ENCODE results near the gene TSPY4.
"Not testable (repeated sequence)": the region's sequence is repeated elsewhere in the genome, so short reads cannot be mapped to it uniquely, and the experiment has no call there.

TSPY4 gene, protein sequence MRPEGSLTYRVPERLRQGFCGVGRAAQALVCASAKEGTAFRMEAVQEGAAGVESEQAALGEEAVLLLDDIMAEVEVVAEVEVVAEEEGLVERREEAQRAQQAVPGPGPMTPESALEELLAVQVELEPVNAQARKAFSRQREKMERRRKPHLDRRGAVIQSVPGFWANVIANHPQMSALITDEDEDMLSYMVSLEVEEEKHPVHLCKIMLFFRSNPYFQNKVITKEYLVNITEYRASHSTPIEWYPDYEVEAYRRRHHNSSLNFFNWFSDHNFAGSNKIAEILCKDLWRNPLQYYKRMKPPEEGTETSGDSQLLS

DNA sequence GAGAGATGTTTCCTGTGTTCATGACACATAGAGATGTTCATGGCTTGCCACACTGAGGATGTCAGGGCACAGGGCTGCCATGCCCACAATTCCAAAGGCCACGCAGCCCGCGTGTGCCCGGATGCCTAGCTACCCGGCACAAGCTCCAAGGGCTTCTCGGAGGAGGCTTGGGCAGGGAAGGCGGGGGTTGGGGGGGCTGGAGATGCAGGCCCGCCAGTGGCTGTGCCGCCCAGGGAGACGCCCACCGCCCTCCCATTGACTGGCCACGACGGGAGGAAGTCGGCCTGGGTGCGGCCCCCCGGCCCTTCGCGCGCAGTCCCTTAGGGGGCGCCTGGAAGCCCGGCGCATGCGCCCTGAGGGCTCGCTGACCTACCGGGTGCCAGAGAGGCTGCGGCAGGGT is at the start of gene TSPY4:
TSS of gene TSPY4 (plus strand) at position 301 of the 400 bp plus-strand sequence. CDS start at position 347, 46 bp downstream.
- CTCF ChIA-PET; DNase-seq (ENCODE audit: extremely low spot score); POLR2A ChIA-PET: not testable (repeated sequence)

DNA sequence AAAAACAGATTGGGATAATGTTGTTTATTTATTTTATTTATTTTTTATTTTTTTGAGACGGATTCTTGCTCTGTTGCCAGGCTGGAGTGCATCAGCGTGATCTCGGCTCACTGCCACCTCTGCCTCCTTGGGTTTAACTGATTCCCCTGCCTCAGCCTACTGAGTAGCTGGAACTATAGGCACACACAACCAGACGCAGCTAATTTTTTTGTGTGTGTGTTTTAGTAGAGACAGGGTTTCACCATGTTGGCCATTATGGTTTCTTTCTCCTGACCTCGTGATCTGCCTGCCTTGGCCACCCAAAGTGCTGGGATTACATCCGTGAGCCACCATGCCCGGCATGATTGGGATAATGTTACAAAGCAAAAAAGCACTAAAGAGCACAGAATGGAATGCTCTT is 16.3 kb upstream of the TSPY4 start:
- ChIA-PET POLR2A (no interaction called here), CTCF (no interaction called here)
- TF ChIP-seq, protein P1, sequence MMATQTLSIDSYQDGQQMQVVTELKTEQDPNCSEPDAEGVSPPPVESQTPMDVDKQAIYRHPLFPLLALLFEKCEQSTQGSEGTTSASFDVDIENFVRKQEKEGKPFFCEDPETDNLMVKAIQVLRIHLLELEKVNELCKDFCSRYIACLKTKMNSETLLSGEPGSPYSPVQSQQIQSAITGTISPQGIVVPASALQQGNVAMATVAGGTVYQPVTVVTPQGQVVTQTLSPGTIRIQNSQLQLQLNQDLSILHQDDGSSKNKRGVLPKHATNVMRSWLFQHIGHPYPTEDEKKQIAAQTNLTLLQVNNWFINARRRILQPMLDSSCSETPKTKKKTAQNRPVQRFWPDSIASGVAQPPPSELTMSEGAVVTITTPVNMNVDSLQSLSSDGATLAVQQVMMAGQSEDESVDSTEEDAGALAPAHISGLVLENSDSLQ (IDR thresholded peaks at IDR 0.05) = no peak
- DNase-seq (ENCODE audit: extremely low spot score) = no peak

DNA sequence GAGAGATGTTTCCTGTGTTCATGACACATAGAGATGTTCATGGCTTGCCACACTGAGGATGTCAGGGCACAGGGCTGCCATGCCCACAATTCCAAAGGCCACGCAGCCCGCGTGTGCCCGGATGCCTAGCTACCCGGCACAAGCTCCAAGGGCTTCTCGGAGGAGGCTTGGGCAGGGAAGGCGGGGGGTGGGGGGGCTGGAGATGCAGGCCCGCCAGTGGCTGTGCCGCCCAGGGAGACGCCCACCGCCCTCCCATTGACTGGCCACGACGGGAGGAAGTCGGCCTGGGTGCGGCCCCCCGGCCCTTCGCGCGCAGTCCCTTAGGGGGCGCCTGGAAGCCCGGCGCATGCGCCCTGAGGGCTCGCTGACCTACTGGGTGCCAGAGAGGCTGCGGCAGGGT is 20.2 kb downstream of the TSPY4 start, which contains the start of gene TSPY8:
TSS of gene TSPY8 (plus strand) at position 301 of the 400 bp plus-strand sequence. CDS start at position 347, 46 bp downstream.
- DNase-seq (ENCODE audit: extremely low spot score); CTCF ChIA-PET; POLR2A ChIA-PET: not testable (repeated sequence)
